SK-N-SH (cell line): ENCODE measurements around the gene AHCYL2. TPM values are rescaled to one million over a fixed set of nuclear protein-coding genes. Genes with fewer than 3 reads are reported as not detected.

Experiments used
- CTCF ChIA-PET: fragments of 300-600, 350-600 bp; formaldehyde crosslinking; extraction: SDS; loops from one replicate; lab custom pipeline; 2021; lab: Yijun Ruan, JAX
- POLR2A ChIA-PET: fragments of 350-600 bp; sonication (Branson Sonifier 250); formaldehyde crosslinking; extraction: SDS; loops from one replicate; lab custom pipeline; 2020; ENCODE audit warnings: antibody characterized with exemption, inconsistent platforms; lab: Yijun Ruan, JAX
- DNase-seq: peaks from one replicate; pipeline ENCODE4 v3.0.0; 2012
- H2AFZ ChIP-seq: fragments of 200-600 bp; sonication (generic); 2 replicates; pipeline ENCODE4 v1.8.1; 2016; ENCODE audit warnings: antibody characterized with exemption, mild to moderate bottlenecking, low read depth
- H3F3A ChIP-seq: fragments of 200-600 bp; sonication (generic); replicated peaks from 2 replicates; pipeline ENCODE3; 2016; ENCODE audit warnings: antibody characterized with exemption, mild to moderate bottlenecking; ENCODE audit not compliant: insufficient read depth
- H3K27ac ChIP-seq, 2 experiments: fragments of 200-500 bp in 1 of 2; fragments of 200-600 bp in 1 of 2; sonication (Bioruptor generic) in 1 of 2; sonication (generic), shearing (Covaris generic) in 1 of 2; 2 replicates each; pipeline versions ENCODE4 v1.5.1 to v1.6.1; 2014 to 2016; ENCODE audit warnings: low read depth in 2 of 2, inconsistent platforms in 1 of 2, low read length in 1 of 2, mild to moderate bottlenecking in 1 of 2, mixed read lengths in 1 of 2
- H3K27me3 ChIP-seq: fragments of 200-600 bp; sonication (generic), shearing (Covaris generic); 2 replicates; pipeline ENCODE4 v1.6.1; 2016; ENCODE audit warnings: mixed run types; ENCODE audit not compliant: insufficient read depth
- H3K36me3 ChIP-seq, 2 experiments: fragments of 200-500 bp in 1 of 2; fragments of 200-600 bp in 1 of 2; sonication (Bioruptor generic) in 1 of 2; sonication (generic) in 1 of 2; replicated peaks in 1 of 2; 2 replicates each; pipeline versions ENCODE3 to v1.5.1; 2014 to 2016; ENCODE audit warnings: low read length in 1 of 2, mild to moderate bottlenecking in 1 of 2; ENCODE audit not compliant: insufficient read depth in 2 of 2, control insufficient read depth in 1 of 2
- H3K4me1 ChIP-seq, 2 experiments: fragments of 200-500 bp in 1 of 2; fragments of 200-600 bp in 1 of 2; sonication (Bioruptor generic) in 1 of 2; sonication (generic), shearing (Covaris generic) in 1 of 2; 2 replicates each; pipeline versions ENCODE4 v1.5.1 to v1.6.1; 2014 to 2016; ENCODE audit warnings: low read depth in 1 of 2, low read length in 1 of 2, mixed run types in 1 of 2; ENCODE audit not compliant: insufficient read depth in 2 of 2, control insufficient read depth in 1 of 2
- H3K4me2 ChIP-seq: fragments of 200-600 bp; sonication (generic), shearing (Covaris generic); 2 replicates; pipeline ENCODE4 v1.6.1; 2017; ENCODE audit warnings: mixed run types
- H3K4me3 ChIP-seq, 2 experiments: fragments of 200-500 bp in 1 of 2; fragments of 200-600 bp in 1 of 2; sonication (Bioruptor generic) in 1 of 2; sonication (generic), shearing (Covaris generic) in 1 of 2; 2 replicates each; pipeline versions ENCODE4 v1.5.1 to v1.8.1; 2014 to 2016; ENCODE audit warnings: low read depth in 2 of 2, inconsistent platforms in 1 of 2, low read length in 1 of 2, mild to moderate bottlenecking in 1 of 2, mixed read lengths in 1 of 2, moderate library complexity in 1 of 2
- H3K79me2 ChIP-seq: fragments of 200-600 bp; sonication (generic); 2 replicates; pipeline ENCODE4 v1.8.1; 2017; ENCODE audit warnings: mild to moderate bottlenecking; ENCODE audit not compliant: insufficient read depth
- H3K9ac ChIP-seq: fragments of 200-600 bp; sonication (generic); 2 replicates; pipeline ENCODE4 v1.6.1; 2017; ENCODE audit warnings: mixed run types
- H3K9me2 ChIP-seq: fragments of 200-600 bp; sonication (generic); 2 replicates; pipeline ENCODE4 v1.6.1; 2017; ENCODE audit warnings: mixed run types
- H3K9me3 ChIP-seq: fragments of 200-600 bp; sonication (generic); 2 replicates; pipeline ENCODE4 v1.6.1; 2017; ENCODE audit warnings: mixed run types, mild to moderate bottlenecking, moderate library complexity
- H4K20me1 ChIP-seq: fragments of 200-600 bp; sonication (generic); 2 replicates; pipeline ENCODE4 v1.6.1; 2017; ENCODE audit warnings: mild to moderate bottlenecking, mixed run types; ENCODE audit not compliant: insufficient read depth
- EZH2phosphoT487 ChIP-seq: fragments of 200-600 bp; sonication (generic); IDR thresholded peaks from 2 replicates; pipeline ENCODE4 v1.6.1; 2017; ENCODE audit warnings: low read depth, mixed run types, mild to moderate bottlenecking, antibody characterized with exemption, moderate library complexity, borderline replicate concordance
- FOSL2 ChIP-seq: IDR thresholded peaks from 2 replicates; pipeline ENCODE4 v1.4.0; 2012; ENCODE audit warnings: low read depth, mild to moderate bottlenecking, moderate library complexity, borderline replicate concordance
- FOXM1 ChIP-seq: IDR thresholded peaks from 2 replicates; pipeline ENCODE4 v1.4.0; 2012; ENCODE audit warnings: low read depth, mild to moderate bottlenecking
- GABPA ChIP-seq: IDR thresholded peaks from 2 replicates; pipeline ENCODE4 v1.4.0; 2012; ENCODE audit warnings: low read depth, mild to moderate bottlenecking
- GATA2 ChIP-seq: sonication (generic); formaldehyde crosslinking; IDR thresholded peaks from 2 replicates; pipeline ENCODE4 v1.5.0; 2020; ENCODE audit warnings: mild to moderate bottlenecking, missing genetic modification reagents
- IRF3 ChIP-seq: fragments of 150-350 bp; IDR thresholded peaks from 2 replicates; pipeline ENCODE4 v1.6.1; 2016; ENCODE audit warnings: mild to moderate bottlenecking, low read depth, low read length
- JUND ChIP-seq: IDR thresholded peaks from 2 replicates; pipeline ENCODE4 v1.4.0; 2012
- PBX3 ChIP-seq: IDR thresholded peaks from 2 replicates; pipeline ENCODE4; 2012
- POLR2AphosphoS5 ChIP-seq: IDR thresholded peaks from 2 replicates; pipeline ENCODE4 v1.6.1; 2012; ENCODE audit warnings: low read depth, low read length
- RCOR1 ChIP-seq: fragments of 150-350 bp; IDR thresholded peaks from 2 replicates; pipeline ENCODE4 v1.6.1; 2017; ENCODE audit warnings: antibody characterized with exemption, low read length
- RFX5 ChIP-seq: IDR thresholded peaks from 2 replicates; pipeline ENCODE4 v1.6.1; 2012; ENCODE audit warnings: mild to moderate bottlenecking, improper control_type of control experiment, low read length
- SMC3 ChIP-seq: IDR thresholded peaks from 2 replicates; pipeline ENCODE4 v1.6.1; 2012; ENCODE audit warnings: low read depth, low read length, improper control_type of control experiment
- TAF1 ChIP-seq: IDR thresholded peaks from 2 replicates; pipeline ENCODE4 v1.6.1; 2012; ENCODE audit warnings: low read depth, mild to moderate bottlenecking, low read length, moderate library complexity, borderline replicate concordance
- TEAD4 ChIP-seq: IDR thresholded peaks from 2 replicates; pipeline ENCODE4 v1.4.0; 2012; ENCODE audit warnings: mild to moderate bottlenecking, borderline replicate concordance; ENCODE audit not compliant: insufficient read depth
- YY1 ChIP-seq: IDR thresholded peaks from 2 replicates; pipeline ENCODE4 v1.4.0; 2012; ENCODE audit warnings: low read depth, mild to moderate bottlenecking
- WGBS: methylation state at CpG from one replicate; pipeline ENCODE4 v1.1.6; 2017; ENCODE audit warnings: low lambda C conversion rate; 5-methylcytosine and 5-hydroxymethylcytosine counted together
- polyA plus RNA-seq, 3 experiments: library from polyadenylated mRNA; depleted of rRNA; stranded (reverse); fragments of >200 nt; gene quantifications; 2 replicates each; pipeline ENCODE4 v1.2.3, GENCODE V29; 2012
- TF ChIP-seq, protein P1 (sequence below): IDR thresholded peaks from 2 replicates; pipeline ENCODE4 v1.6.1; 2012; ENCODE audit warnings: mild to moderate bottlenecking, low read depth, low read length, moderate library complexity
- TF ChIP-seq, protein P2 (sequence below): IDR thresholded peaks from 2 replicates; pipeline ENCODE4 v1.4.0; 2012; ENCODE audit warnings: low read depth, borderline replicate concordance
- TF ChIP-seq, protein P3 (sequence below): IDR thresholded peaks from 2 replicates; pipeline ENCODE4 v1.4.0; 2012; ENCODE audit warnings: low read depth
- TF ChIP-seq, protein P4 (sequence below): IDR thresholded peaks from 2 replicates; pipeline ENCODE4 v1.4.0; 2012; ENCODE audit warnings: low read depth, borderline replicate concordance

The AHCYL2 gene
- polyA plus RNA-seq, 1 of the 3 experiments (the other 2 are of a cell fraction) = 20.4 TPM

DNA sequence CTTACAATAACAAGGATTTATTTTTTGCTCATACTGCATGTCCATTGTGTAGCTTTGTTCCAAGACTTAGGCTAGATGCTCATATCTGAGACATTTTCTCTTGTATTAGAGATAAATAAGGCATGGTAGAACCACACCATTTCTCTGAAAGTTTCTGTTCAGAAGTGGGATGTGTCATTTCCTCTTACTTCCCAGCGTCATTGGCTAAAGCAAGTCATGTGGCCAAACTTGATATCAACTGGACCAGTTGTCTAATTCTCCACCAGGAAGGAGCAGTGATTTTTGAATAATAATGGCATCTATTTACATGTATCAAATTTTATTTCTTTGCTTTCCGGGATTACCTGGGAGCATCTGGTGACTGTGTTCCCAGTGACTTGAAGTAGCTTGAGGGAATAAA lies 38.3 kb downstream of the AHCYL2 start (continued):
- no peak for TF ChIP-seq PBX3
- TF ChIP-seq, protein P1, sequence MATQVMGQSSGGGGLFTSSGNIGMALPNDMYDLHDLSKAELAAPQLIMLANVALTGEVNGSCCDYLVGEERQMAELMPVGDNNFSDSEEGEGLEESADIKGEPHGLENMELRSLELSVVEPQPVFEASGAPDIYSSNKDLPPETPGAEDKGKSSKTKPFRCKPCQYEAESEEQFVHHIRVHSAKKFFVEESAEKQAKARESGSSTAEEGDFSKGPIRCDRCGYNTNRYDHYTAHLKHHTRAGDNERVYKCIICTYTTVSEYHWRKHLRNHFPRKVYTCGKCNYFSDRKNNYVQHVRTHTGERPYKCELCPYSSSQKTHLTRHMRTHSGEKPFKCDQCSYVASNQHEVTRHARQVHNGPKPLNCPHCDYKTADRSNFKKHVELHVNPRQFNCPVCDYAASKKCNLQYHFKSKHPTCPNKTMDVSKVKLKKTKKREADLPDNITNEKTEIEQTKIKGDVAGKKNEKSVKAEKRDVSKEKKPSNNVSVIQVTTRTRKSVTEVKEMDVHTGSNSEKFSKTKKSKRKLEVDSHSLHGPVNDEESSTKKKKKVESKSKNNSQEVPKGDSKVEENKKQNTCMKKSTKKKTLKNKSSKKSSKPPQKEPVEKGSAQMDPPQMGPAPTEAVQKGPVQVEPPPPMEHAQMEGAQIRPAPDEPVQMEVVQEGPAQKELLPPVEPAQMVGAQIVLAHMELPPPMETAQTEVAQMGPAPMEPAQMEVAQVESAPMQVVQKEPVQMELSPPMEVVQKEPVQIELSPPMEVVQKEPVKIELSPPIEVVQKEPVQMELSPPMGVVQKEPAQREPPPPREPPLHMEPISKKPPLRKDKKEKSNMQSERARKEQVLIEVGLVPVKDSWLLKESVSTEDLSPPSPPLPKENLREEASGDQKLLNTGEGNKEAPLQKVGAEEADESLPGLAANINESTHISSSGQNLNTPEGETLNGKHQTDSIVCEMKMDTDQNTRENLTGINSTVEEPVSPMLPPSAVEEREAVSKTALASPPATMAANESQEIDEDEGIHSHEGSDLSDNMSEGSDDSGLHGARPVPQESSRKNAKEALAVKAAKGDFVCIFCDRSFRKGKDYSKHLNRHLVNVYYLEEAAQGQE = no peak
- TF ChIP-seq FOSL2 = no peak
- TF ChIP-seq, protein P2, sequence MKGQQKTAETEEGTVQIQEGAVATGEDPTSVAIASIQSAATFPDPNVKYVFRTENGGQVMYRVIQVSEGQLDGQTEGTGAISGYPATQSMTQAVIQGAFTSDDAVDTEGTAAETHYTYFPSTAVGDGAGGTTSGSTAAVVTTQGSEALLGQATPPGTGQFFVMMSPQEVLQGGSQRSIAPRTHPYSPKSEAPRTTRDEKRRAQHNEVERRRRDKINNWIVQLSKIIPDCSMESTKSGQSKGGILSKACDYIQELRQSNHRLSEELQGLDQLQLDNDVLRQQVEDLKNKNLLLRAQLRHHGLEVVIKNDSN = no peak
- TF ChIP-seq EZH2phosphoT487 = no peak
- no peak for TF ChIP-seq FOXM1

GRCh38 chr7:129264534-129264933 lies 39.7 kb downstream of the AHCYL2 start:
- DNase-seq = no peak
- Histone ChIP-seq H3K9ac (no peak overlapping the region), H2AFZ (no peak overlapping the region), H3K4me3 (no peak overlapping the region), H3K27ac (no peak overlapping the region), H3K27me3 (no peaks in the 10 kb centered on the region), H3K79me2 (no peaks in the 10 kb centered on the region), H3K36me3 (no peaks in the 10 kb centered on the region), H3K4me1 (no peaks in the 10 kb centered on the region), H3K4me2 (no peak overlapping the region), H4K20me1 (no peaks in the 10 kb centered on the region), H3F3A (no peaks in the 10 kb centered on the region), H3K9me2 (no peaks in the 10 kb centered on the region), H3K9me3 (no peaks in the 10 kb centered on the region)
- CTCF ChIA-PET = interaction anchor here (1.1 to 3.4 kb wide), 7 partner anchors 18 to 561 kb away, joined by 3 to 27 read pairs (median 4); no protein-coding TSS in a partner anchor
- 87% methylated on average over 4 of the region's 4 CpGs for WGBS
- POLR2A ChIA-PET = no interaction called here
- TF ChIP-seq GATA2 (CRISPR knock-in tag) (no peak), RFX5 (no peak), PBX3 (no peak), YY1 (no peak), JUND (no peak), IRF3 (no peak), RCOR1 (no peak), TAF1 (no peak), GABPA (no peak), SMC3 (no peak), POLR2AphosphoS5 (no peak), TEAD4 (no peak)
- TF ChIP-seq, protein P3, sequence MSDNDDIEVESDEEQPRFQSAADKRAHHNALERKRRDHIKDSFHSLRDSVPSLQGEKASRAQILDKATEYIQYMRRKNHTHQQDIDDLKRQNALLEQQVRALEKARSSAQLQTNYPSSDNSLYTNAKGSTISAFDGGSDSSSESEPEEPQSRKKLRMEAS = no peak
- TF ChIP-seq, protein P4, sequence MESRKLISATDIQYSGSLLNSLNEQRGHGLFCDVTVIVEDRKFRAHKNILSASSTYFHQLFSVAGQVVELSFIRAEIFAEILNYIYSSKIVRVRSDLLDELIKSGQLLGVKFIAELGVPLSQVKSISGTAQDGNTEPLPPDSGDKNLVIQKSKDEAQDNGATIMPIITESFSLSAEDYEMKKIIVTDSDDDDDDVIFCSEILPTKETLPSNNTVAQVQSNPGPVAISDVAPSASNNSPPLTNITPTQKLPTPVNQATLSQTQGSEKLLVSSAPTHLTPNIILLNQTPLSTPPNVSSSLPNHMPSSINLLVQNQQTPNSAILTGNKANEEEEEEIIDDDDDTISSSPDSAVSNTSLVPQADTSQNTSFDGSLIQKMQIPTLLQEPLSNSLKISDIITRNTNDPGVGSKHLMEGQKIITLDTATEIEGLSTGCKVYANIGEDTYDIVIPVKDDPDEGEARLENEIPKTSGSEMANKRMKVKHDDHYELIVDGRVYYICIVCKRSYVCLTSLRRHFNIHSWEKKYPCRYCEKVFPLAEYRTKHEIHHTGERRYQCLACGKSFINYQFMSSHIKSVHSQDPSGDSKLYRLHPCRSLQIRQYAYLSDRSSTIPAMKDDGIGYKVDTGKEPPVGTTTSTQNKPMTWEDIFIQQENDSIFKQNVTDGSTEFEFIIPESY = no peak
- TF ChIP-seq, protein P2 = no peak
